Stimulated activated CD4-positive, alpha-beta T cell treated with anti-CD3 and anti-CD28 coated beads, Interleukin-2, amount 100 ng/mL, for 4 hours (primary cell): ENCODE data around the gene LPCAT2.

Source experiments
- DNase-seq: peaks from one replicate; pipeline ENCODE4 v3.0.0-alpha.2; 2020; ENCODE audit warnings: low read depth

Gene LPCAT2, protein sequence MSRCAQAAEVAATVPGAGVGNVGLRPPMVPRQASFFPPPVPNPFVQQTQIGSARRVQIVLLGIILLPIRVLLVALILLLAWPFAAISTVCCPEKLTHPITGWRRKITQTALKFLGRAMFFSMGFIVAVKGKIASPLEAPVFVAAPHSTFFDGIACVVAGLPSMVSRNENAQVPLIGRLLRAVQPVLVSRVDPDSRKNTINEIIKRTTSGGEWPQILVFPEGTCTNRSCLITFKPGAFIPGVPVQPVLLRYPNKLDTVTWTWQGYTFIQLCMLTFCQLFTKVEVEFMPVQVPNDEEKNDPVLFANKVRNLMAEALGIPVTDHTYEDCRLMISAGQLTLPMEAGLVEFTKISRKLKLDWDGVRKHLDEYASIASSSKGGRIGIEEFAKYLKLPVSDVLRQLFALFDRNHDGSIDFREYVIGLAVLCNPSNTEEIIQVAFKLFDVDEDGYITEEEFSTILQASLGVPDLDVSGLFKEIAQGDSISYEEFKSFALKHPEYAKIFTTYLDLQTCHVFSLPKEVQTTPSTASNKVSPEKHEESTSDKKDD

GRCh38 chr16:55508941-55509931 is at the start of gene LPCAT2:
Gene LPCAT2 (plus strand): TSS chr16:55509072. CDS start chr16:55509182, 110 bp downstream.
- DNase-seq: no peak

GRCh38 chr16:55462241-55462640 is 46.6 kb upstream of the LPCAT2 start:
- DNase-seq: no peak

DNA sequence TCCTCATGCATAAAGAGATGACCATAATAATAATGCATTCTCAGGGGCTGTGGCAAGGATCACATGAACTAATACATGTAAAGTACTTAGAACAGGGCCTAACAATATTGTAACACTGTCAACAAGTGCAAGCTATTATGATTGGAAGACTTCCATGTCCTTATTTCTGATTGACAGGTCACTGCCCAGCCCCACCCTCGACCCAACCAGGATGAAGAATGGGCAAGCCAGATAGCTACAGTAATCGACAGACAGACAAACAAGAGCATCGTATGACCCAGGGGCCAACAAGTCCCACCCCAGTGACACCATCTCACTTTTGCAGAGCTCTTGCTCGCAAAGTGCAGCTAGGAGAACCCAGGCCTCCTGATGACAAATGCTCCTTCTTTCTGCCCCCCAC is 44.5 kb upstream of the LPCAT2 start:
- DNase-seq: no peak

DNA sequence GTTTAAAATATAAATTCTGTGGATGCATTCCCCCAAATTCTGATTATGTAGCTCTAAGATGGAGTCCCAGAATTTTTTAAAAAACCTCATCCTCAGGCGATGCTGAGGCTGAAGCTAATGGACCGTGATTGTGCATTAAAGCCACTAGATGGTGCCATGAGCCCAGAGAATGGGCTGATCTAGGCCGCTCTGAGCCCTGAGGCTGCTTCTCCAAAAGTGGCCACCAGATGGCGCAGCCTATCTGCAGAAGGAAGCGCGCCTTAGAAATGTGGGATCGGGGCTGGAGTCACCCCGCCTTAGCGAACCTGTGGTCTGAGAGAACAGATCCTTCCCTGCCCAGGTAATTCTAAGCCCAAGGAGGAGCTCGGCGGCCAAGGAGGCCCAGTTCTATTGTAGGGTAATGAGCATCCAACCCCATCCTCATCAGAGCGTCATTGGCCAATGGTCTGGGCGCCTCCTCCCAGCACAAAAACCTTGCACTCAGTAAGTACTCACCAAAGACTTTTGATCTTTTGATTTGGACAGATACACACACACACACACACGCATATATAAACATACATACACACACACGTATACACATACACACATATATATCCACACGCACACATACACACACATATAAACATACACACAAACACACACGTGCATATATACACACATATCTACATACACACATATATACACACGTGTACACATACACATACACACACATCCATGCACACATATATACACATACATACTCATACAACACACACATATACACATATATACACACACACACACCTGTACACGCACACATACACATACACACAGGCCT is 43.6 kb upstream of the LPCAT2 start:
- peak; percentile 62 for DNase-seq

- no peak for DNase-seq
Observed at GRCh38 chr16:55466209-55466608, 42.7 kb upstream of the LPCAT2 start.

GRCh38 chr16:55467898-55468297 is 41.0 kb upstream of the LPCAT2 start:
- DNase-seq: no peak

DNA sequence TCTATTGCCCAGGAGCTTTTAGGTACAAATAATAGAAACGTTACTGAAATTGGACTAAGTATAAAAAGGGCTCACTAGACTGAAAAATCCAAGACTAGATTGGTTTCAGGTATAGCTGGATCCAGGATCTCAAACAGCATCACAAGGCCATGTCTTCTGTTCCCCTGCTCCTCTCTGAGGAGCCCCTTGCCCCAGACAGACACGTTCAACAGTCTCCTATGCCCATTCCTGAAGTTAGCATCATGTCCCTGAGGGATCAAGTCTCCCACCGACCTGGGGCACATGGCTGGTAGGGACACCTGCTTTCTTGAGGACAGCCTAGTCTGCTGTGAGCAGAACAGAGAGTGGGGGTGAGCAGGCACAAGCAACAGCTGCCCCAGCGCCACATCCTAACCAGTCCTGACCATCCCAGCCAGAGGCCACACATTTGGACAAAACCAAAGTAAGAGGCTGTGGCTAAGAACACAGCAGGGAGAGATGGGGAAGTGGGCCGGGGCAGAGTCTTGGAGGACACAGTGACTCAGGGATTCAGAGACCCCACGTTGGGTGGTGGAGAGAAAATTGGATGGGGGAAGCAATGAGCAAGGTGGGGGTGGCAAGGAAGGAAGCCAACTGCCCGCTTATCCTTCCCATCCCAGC is 40.4 kb upstream of the LPCAT2 start:
- DNase-seq: no peak

- DNase-seq: no peak
Observed at GRCh38 chr16:55469821-55470532, 38.9 kb upstream of the LPCAT2 start.

DNA sequence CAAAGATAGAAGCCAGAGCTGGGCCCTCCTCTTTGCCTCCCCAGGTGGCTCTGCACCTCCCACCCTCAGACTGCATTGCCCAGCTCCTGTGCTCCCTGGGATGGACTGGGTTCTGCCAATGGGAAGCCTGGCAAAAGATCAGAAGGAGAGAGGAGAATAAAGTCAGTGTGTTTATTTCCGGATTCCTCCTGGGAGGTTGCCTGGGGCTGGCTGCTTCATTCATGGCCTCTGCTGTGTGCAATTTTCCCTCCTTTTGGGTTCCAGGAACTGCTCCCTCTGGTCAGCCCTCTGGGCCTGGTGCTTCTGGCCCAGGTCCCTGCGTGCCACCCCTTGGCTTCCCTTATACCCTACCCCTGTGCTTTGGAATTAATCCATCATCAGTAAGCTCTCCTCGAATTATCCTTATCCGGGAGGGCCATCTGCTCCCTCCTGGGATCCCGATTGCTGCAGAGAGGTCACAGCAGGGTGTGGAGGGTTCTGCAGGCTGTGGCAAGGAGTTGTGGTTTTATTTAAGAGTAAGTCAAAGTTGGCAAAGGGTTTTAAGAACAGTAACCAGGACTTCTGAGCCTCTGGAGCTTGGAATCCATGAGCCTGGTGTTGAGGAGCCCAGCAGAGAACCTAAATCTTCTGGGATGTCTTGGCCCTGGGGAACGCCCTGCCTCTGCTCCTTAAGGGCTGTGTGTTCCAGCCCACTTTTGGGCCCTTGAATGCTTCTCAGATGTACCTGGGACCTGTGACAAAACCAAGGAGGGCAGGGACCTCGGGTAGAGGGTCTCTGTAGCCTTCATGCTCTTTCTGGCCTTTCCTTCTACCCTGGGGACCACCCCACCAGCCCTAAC is 38.1 kb upstream of the LPCAT2 start:
- no peak for DNase-seq

DNA sequence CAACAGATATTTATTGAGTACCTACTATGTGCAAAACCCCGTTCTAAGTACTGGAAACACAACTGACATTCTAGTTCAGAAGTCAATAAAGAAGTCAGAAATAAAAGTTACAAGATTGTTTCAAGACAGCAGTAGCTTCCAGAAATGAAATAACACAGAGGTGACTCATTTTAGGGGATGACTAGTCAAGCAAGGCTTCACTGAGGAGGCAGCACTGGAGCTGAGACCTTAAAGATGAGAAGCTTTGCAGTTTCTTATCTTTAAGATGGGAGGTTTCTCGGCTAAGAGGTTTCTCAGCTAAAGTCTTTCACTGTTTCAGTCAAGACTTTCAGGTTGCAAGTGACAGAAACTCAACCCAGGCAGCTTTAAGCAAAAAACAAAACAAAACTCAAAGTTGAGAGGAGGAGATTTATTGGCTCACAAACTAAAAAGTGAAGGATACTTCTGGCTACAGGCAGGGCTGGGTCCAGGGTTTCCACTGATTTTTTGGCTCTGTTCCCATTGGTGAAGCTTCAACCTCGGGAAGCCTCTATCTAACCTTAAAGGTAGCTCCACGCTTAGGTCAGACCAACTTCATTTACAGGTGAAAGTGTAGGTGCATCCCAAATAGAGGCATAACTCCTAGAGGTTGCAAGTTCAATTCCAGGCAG is 37.3 kb upstream of the LPCAT2 start:
- DNase-seq: no peak

GRCh38 chr16:55473587-55473986 is 35.3 kb upstream of the LPCAT2 start:
- no peak for DNase-seq

- no peak for DNase-seq
Observed at GRCh38 chr16:55474821-55475220, 34.1 kb upstream of the LPCAT2 start.

- no peak for DNase-seq
Observed at GRCh38 chr16:55475919-55476318, 33.0 kb upstream of the LPCAT2 start.

DNA sequence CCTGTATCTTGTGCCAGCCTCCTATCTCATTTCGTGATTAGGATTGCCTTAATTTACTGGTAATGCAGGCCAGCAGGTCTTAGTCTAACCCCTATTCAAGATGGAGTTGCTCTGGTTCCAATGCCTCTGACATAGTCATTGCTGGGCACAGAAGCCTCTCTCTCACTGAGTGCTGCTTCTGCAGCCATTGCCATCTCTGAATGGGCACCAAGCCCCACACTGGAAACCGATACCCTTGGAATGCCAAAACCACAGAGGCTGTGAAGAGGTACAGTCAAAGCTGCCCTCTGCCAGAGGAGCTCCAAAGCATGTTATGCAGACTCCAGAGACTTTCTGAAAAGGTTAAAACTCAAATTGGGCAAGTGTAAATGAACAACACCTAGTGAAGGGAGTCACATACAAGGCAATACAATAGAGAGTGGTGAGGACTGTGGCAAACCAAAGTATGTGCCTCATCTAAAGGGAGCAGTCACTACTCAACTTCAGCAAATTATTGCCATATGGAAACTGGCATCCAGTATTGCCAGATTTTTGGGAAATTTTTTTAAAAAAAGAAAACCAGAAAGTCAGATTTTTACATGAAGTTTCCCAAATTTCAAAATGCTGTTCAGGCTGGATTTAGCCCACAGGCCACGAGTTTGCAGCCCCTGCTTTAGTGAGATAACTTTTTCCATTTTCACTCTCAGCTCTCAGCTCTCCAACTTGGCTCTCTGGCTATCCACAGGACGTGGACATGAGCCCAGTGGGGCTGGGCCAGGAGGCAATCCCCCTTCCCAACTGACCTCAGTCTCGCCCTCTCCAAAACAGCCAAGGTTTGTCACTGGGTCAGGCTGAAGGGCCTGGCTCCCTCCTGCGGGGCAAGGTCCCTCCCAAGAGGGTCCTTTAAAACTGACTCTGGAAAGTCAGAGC is 32.0 kb upstream of the LPCAT2 start:
- no peak for DNase-seq

DNA sequence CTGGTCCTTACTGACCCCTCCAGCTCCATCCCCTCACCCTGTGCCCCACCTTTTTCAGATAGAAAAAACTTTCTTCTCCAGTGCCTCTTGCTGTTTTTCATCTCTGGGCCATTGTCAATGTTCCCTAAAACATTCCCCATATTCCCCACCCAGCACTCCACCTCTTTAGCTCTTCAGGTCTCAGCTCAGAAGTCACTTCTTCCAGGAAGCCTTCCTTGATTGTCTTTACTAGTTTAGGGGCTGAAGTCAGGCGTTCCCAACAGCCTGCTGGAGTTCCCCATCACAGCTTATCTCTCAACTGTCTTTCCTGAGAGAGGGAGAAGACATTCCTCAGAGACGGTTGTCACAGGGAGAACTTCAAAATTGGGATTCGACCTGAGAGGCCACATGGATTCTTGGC is 31.1 kb upstream of the LPCAT2 start:
- DNase-seq: no peak

DNA sequence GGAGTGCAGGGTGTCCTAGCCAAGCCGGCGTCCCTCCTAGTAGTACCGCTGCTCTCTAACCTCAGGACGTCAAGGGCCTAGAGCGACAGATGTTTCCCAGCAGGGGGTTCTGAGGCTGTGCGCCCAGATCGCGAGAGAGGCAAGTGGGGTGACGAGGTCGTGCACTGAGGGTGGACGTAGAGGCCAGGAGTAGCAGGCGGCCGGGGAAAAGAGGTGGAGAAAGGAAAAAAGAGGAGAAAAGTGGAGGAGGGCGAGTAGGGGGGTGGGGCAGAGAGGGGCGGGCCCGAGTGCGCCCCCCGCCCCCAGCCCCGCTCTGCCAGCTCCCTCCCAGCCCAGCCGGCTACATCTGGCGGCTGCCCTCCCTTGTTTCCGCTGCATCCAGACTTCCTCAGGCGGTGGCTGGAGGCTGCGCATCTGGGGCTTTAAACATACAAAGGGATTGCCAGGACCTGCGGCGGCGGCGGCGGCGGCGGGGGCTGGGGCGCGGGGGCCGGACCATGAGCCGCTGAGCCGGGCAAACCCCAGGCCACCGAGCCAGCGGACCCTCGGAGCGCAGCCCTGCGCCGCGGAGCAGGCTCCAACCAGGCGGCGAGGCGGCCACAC is 29.9 kb upstream of the LPCAT2 start, which contains the start of gene MMP2:
MMP2 (plus strand) TSS at position 372 of the 603 bp plus-strand sequence. CDS start 282 bp downstream, outside the sequence.
- no peak for DNase-seq

- DNase-seq: no peak
Observed at GRCh38 chr16:55479430-55480140, 29.3 kb upstream of the LPCAT2 start.
